Nucleus accumbens (tissue), 56 donors: Measurements from ENCODE around the gene TCIRG1.
A peak's percentile ranks its signal among the peaks of the same experiment; 100 is the strongest.

Experiments
- DNase-seq, 56 donors: peaks; one replicate each; lab custom pipeline; 2025; lab: John Stamatoyannopoulos, UW

Gene TCIRG1

GRCh38 chr11:68004551-68005335, 34.1 kb upstream of the TCIRG1 start:
- peak in 32 of 56 donors; percentile 15 to 84 (median 59) for DNase-seq

GRCh38 chr11:68006606-68007166, 32.1 kb upstream of the TCIRG1 start:
- DNase-seq: no peak

GRCh38 chr11:68007498-68008380, 31.1 kb upstream of the TCIRG1 start:
- DNase-seq: no peak

GRCh38 chr11:68008381-68009337, 30.2 kb upstream of the TCIRG1 start:
- peak in 5 of 56 donors; percentile 4 to 44 (median 27) for DNase-seq

- no peak for DNase-seq
These were observed 29.3 kb upstream of the TCIRG1 start for GRCh38 chr11:68009391-68010089.

DNA sequence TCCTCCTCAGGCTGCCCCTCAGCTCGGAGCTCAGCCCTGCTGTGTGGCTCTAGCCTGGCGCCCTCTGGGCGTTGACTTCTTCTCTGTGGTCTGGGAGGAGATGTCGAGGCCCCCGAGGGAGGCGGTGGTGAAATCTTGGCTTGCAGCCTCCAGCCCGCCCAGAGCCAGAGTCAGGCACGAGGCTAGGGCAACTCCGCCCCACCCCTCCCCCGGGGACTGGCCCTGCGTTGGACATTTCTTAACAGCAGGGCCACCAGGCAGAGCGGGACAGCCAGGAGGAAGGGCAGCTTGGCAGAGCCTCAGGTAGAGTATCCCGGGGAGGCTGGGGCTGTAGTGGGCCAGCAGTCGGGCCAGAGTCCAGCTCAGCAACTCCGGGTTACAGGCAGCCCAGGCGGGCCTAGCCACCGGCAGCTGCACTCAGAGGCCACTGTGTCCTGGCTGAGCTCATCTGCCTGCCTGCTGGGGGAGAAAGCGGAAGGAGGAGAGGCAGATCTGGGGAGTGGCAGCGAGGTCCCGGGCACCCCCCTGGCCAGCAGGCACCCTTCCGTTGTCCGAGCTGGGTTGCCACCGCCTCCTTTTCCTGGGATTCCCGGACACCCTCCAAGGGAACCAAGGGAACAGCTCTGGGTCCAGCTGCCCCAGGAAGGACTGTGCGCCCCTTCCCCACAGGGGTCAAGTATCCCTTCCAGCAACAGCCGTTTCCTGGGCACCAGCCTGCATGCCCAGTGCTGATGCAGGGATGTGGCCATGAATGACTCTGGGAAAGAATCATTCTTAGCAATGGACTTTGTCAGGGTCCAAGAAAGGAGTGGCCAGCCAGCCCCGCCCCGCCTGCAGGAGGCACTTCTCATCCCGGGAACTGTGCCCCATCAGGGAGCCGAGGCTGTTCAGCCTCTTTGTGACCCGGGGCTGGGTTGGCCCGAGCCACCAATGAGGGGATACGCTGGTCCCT, 28.5 kb upstream of the TCIRG1 start, which contains the start of gene ALDH3B1:
Gene ALDH3B1 (plus strand): TSS at position 238 of the 952 bp plus-strand sequence. CDS start 4,971 bp downstream, outside the sequence.
- DNase-seq: peak in 55 of 56 donors; percentile 36 to 93 (median 77)

DNA sequence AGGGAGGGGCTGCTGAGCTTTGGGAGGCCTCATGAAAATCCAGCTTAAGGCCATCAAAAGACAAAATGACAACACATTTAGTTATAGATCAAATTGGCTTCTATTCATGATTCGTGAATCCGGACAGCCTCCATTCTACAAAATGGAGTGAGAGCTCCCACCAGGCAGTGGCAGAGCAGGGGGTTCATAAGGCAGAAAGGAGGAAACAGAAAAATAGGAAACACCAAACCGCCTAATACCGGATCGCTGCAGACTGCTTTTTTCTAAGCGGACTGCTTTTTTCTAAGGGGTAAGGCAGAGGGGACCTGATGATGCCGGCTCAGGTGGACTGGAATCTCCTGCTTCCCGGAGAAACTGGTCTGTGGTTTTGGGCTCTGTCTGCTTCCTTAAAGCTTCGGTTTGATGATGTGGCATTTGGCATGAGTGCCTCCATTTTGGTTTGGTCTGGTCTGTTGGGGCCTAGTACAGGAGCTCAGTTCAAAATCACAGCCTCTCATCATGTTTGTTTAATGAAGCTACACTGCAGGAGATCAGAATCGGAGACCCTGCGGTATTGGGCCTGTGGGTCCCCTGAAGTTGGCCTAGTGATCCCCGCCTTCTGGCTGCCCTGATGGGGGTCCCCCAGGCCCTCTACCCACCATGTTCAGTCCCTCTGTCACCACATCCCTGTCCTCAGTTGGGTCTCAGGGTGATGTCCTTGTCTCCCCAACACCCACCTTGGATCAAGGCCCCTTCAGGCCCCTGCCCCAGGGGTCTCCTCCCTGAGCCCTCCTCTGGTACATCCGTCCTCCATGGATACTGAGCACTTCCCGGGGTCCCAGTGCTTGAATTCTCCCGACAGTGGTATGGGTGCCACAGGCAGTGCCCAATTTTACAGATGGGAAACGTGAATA, 27.5 kb upstream of the TCIRG1 start:
- no peak for DNase-seq

DNA sequence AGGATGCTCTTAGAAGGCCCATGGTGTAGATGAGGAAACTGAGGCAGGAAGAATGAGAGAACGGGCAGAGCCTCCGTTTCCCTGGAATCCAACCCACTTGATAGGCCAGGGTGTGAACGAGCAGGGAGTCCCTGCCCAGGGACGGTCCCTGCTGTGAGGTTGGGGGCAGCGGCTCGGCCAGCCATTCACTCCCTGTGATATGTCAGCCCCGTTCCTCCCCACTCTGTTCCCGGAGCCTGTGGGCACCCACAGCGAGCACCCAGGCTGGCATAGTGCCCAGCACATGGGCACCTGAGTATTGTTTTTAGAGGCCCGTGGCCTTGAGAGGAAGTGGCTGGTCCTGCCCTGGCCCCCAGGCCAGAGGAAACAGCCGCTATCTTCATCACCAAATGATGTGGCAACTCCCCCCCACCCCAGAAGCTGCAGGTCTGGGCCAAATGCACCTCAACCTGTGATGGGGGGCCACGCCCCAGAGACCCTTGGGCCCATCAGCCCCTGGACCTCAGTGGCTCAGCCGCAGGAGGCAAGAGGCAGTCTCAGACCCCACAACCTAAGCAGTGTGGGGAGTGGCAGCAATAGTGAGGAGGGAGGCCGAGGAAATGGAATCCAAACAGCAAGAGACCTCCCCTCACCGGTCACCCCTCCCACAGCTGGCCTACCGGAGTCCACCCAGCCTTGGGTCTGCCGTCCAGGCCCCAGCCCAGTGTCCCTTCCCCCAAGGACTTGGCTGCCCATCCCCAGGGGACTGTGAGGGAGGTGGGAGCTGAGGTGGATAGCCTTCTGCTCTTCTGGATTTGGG, 26.6 kb upstream of the TCIRG1 start:
- DNase-seq: no peak

GRCh38 chr11:68012843-68013610, 25.8 kb upstream of the TCIRG1 start:
- DNase-seq: peak in 12 of 56 donors; percentile 29 to 62 (median 40)

GRCh38 chr11:68013611-68014156, 25.1 kb upstream of the TCIRG1 start:
- DNase-seq: no peak

GRCh38 chr11:68014157-68014946, 24.5 kb upstream of the TCIRG1 start:
- no peak for DNase-seq

DNA sequence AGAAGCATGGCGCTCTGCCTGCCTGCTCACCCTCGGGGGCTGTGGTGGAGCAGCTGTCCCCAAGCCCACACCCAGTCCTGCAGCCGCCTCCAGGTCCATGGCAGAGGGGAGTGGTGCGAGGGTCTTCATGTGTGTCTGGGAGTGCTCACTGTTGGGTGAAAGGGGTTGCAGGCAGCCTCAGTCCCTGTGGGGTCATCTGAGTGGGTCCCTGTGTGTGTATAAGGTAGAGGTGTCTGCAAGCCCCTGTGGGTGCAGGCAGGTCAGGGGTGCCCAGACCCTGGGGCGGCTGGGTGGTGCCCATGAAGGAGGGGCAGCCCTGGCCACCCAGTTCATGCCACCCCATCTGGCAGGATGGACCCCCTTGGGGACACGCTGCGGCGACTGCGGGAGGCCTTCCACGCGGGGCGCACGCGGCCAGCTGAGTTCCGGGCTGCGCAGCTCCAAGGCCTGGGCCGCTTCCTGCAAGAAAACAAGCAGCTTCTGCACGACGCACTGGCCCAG, 23.8 kb upstream of the TCIRG1 start:
- DNase-seq: no peak

GRCh38 chr11:68015467-68015866, 23.4 kb upstream of the TCIRG1 start:
- DNase-seq: no peak
